Measurements from ENCODE around the gene PDE10A.

DNA sequence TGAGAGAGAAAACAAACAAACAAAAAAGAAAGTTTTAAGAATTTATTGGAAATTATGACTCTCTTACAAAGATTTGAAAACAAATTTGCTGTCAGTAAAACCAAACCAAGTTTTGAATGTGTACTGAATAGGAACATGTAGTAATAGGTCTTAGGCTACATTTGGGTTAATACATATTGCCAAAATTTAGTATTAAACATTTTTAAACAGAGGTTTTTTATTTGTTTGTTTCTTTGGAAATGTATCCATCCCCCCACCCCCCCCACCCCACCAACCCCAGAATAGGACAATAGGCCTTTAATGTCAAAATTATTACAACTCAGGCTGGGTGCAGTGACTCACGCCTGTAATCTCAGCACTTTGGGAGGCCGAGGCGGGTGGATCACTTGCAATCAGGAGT lies 356.1 kb downstream of the PDE10A start:
- TF ChIP-seq, protein P1, sequence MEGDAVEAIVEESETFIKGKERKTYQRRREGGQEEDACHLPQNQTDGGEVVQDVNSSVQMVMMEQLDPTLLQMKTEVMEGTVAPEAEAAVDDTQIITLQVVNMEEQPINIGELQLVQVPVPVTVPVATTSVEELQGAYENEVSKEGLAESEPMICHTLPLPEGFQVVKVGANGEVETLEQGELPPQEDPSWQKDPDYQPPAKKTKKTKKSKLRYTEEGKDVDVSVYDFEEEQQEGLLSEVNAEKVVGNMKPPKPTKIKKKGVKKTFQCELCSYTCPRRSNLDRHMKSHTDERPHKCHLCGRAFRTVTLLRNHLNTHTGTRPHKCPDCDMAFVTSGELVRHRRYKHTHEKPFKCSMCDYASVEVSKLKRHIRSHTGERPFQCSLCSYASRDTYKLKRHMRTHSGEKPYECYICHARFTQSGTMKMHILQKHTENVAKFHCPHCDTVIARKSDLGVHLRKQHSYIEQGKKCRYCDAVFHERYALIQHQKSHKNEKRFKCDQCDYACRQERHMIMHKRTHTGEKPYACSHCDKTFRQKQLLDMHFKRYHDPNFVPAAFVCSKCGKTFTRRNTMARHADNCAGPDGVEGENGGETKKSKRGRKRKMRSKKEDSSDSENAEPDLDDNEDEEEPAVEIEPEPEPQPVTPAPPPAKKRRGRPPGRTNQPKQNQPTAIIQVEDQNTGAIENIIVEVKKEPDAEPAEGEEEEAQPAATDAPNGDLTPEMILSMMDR (conservative IDR thresholded peaks at IDR 0.05; ENCODE audit: low read depth, low read length) = no peak
- TF ChIP-seq SMC3 (IDR thresholded peaks at IDR 0.05; ENCODE audit: low read depth, low read length) = no peak
- no peak for TF ChIP-seq MXI1 (IDR thresholded peaks at IDR 0.05; ENCODE audit: borderline replicate concordance, low read depth, low read length)
- TF ChIP-seq FOS (IDR thresholded peaks at IDR 0.05; ENCODE audit: low read depth, low read length) = no peak
- TF ChIP-seq BHLHE40 (IDR thresholded peaks at IDR 0.05; ENCODE audit: low read depth, low read length) = no peak
- no peak for TF ChIP-seq RAD21 (IDR thresholded peaks at IDR 0.05; ENCODE audit: low read length)
- no peak for TF ChIP-seq POLR2A (IDR thresholded peaks at IDR 0.05; ENCODE audit: low read depth, low read length)
- TF ChIP-seq CHD1 (IDR thresholded peaks at IDR 0.05; ENCODE audit: low read depth, low read length) = no peak
- TF ChIP-seq CEBPB (IDR thresholded peaks at IDR 0.05; ENCODE audit: low read depth, low read length) = no peak
- TF ChIP-seq RFX5 (IDR thresholded peaks at IDR 0.05; ENCODE audit: low read depth, low read length) = no peak
